Kidney epithelial cell (primary cell): ENCODE results near the gene SCAF11. TPM values are rescaled to one million over a fixed set of nuclear protein-coding genes. Genes with fewer than 3 reads are reported as not detected.

Source experiments
- DNase-seq: peaks from one replicate; pipeline ENCODE4 v3.0.0-alpha.2; 2010; ENCODE audit warnings: low read depth
- H3K27me3 ChIP-seq: 2 replicates; pipeline ENCODE4 v1.6.0; 2011; ENCODE audit warnings: low read length; ENCODE audit not compliant: control insufficient read depth, insufficient read depth
- H3K36me3 ChIP-seq: 2 replicates; pipeline ENCODE4 v1.5.1; 2011; ENCODE audit warnings: low read length; ENCODE audit not compliant: control insufficient read depth, insufficient read depth
- H3K4me3 ChIP-seq: 2 replicates; pipeline ENCODE4 v1.5.1; 2011; ENCODE audit warnings: low read depth, mild to moderate bottlenecking, control low read depth, low read length
- total RNA-seq: library from RNA; depleted of rRNA; stranded (reverse); fragments of >200 nt; gene quantifications from 2 replicates; pipeline ENCODE4 v1.2.3, GENCODE V29; 2015
- TF ChIP-seq, protein P1 (sequence below): IDR thresholded peaks from 2 replicates; pipeline ENCODE4 v1.5.1; 2011; ENCODE audit warnings: mild to moderate bottlenecking, moderate library complexity, low read length, control low read depth, inconsistent platforms; ENCODE audit not compliant: insufficient read depth, poor library complexity, severe bottlenecking

Gene SCAF11
- total RNA-seq, 1 donor from 2014 or later, result 108 TPM

DNA sequence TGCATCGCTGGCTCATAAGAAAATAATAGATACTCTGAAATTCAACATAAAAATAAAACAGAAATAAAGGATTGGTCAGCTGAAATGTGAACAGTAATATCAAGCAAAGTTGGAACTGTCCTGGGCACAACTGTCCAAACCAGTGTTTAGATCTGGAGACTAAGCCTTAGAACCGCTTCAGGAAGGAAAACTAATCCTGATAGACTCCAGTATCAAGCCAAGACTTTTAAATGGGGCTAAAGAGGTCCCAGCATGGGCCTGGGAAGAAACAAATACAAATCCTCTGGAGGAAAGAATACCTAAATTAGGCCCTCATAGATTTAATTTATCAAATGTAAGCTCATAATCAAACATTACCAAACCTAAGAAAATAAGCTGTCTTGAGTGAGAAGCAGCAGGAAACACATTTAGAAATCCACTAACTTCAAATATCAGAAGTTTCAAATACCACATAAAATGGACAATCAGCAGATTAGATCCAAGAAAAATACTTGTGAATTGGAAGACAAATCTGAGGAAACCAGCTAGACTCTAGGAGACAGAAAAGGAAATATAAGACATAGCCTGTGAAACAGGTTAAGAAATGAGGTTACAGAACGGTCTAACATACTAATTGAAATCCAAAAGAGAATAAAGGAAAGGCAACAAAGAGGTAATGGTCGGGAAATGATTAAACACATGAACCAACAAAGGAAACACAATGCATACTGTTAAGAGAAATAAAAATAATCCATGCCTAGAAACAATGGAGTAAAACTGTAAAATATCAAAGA is 27.6 kb downstream of the SCAF11 start:
- no peaks in the 10 kb centered on the region for H3K27me3 ChIP-seq
- H3K36me3 ChIP-seq, result no peaks in the 10 kb centered on the region
- no peak overlapping the region for H3K4me3 ChIP-seq
- TF ChIP-seq, protein P1, sequence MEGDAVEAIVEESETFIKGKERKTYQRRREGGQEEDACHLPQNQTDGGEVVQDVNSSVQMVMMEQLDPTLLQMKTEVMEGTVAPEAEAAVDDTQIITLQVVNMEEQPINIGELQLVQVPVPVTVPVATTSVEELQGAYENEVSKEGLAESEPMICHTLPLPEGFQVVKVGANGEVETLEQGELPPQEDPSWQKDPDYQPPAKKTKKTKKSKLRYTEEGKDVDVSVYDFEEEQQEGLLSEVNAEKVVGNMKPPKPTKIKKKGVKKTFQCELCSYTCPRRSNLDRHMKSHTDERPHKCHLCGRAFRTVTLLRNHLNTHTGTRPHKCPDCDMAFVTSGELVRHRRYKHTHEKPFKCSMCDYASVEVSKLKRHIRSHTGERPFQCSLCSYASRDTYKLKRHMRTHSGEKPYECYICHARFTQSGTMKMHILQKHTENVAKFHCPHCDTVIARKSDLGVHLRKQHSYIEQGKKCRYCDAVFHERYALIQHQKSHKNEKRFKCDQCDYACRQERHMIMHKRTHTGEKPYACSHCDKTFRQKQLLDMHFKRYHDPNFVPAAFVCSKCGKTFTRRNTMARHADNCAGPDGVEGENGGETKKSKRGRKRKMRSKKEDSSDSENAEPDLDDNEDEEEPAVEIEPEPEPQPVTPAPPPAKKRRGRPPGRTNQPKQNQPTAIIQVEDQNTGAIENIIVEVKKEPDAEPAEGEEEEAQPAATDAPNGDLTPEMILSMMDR, result no peak
- DNase-seq, result no peak

DNA sequence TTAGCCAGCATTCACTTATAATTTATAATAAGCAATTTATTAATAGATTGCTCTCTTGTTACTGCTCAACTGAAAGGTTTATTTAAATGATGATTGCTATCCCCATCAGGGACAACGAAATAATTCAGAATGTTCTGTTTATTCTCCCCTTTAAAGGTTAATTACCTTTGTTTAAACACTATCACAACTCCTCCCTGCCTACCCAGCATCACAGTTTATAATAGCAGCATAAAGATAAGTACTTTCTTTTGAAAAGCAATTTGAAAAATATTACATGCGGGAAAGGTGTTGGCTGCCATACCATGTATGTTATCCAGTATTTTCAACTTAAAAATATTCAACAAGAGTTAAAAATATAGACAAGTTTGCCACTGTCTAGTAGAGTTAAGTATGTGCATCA is 30.6 kb downstream of the SCAF11 start:
- Histone ChIP-seq H3K36me3 (no peaks in the 10 kb centered on the region), H3K27me3 (no peaks in the 10 kb centered on the region), H3K4me3 (no peak overlapping the region)
- no peak for DNase-seq
- TF ChIP-seq, protein P1, result no peak

DNA sequence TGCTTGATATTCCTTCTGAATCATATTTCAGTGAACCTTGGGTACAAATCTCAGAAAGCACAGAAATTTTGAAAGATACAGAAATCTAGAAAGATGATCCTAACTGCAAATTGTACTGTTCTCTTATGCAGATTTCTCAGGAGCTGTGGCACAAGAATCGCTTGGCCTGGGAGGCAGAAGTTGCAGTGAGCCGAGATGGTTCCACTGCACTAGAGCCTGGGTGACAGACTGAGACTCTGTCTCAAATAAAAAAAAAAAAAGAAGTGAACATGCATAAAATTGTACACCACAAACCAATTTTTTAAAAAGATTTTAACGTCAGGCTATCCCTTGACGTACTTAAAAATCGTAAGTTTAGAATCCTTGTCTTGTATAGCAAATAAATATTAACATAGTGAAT is 31.3 kb downstream of the SCAF11 start:
- no peaks in the 10 kb centered on the region for H3K36me3 ChIP-seq
- no peak for DNase-seq
- no peak overlapping the region for H3K4me3 ChIP-seq
- no peaks in the 10 kb centered on the region for H3K27me3 ChIP-seq
- TF ChIP-seq, protein P1, result no peak

DNA sequence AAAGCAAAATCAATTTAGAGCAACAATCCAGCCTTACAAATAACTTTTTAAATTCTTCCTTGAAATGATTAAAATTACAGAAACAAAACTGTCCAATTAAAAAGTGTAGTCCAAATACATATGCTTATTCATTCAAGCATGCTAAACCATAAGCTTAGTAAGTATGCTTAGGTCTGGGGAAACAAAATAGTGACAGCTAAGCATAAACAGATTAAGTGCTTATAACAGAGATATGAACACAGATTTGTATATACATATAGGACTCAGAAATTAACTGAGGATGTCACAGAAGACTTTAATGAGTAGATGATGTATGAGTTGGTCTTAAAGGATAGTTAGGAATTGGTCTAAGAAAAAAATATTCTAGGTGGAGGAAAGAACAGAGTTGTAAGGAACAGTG is 41.8 kb downstream of the SCAF11 start:
- TF ChIP-seq, protein P1, result no peak
- DNase-seq, result no peak
- no peaks in the 10 kb centered on the region for H3K27me3 ChIP-seq
- no peak overlapping the region for H3K4me3 ChIP-seq
- H3K36me3 ChIP-seq, result peaks cover 2% of the 10 kb centered on the region

DNA sequence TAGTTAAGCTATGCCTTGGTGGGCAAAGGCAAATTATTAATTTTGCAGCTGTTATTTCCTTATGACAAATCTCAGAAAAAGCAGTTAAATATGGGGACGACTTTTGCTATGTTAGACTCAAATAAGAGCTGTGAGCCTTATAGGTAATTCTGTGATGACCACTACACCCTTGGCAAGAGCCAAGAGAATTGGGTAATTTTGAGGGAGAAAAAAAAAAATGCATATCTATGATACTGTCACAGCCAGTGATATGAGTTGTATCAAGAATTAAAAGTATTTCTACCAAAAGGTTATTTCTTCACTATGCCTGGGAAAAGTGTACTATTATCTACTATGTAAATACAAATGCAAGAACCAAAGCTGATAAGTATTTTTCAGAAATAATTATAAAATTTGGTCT is 43.9 kb downstream of the SCAF11 start:
- TF ChIP-seq, protein P1, result no peak
- H3K36me3 ChIP-seq, result peaks cover 2% of the 10 kb centered on the region
- H3K4me3 ChIP-seq, result no peak overlapping the region
- no peak for DNase-seq
- no peaks in the 10 kb centered on the region for H3K27me3 ChIP-seq

DNA sequence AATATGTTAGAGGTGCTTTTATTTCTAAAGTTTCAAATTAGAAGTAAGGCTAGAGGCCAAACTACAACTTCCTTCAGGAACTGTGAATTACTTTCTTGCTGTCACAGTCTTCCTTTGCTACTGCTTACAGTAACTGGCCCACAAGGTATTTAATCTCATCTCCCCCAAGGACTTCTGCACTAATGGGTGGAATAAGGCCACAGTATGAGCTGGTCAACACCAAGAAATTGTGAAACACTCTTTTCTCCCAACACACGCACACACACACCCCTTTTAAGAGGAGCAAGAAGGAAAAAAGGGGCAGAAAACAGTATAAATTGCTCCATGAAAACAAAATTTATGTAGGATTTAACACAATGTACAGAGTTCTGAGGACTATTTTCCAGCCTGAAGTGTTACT is 45.6 kb downstream of the SCAF11 start:
- TF ChIP-seq, protein P1, result no peak
- Histone ChIP-seq H3K36me3 (peaks cover 2% of the 10 kb centered on the region), H3K27me3 (no peaks in the 10 kb centered on the region), H3K4me3 (no peak overlapping the region)
- DNase-seq, result no peak
